ENCODE data around the gene OR9A4. TPM values are rescaled to one million over a fixed set of nuclear protein-coding genes. Genes with fewer than 3 reads are reported as not detected.

The OR9A4 gene
- total RNA-seq (under 1 TPM; 0.11 to 0.30 TPM), polyA plus RNA-seq (ENCODE audit: insufficient read length in 2 of 2) (not detected)
- long read RNA-seq, donor 1 = 0 reads
- long read RNA-seq, donor 2 = 0 reads
- long read RNA-seq, donor 3 = 0 reads
- long read RNA-seq, donor 4 = 0 reads

GRCh38 chr7:141916099-141916498 lies at the start of gene OR9A4:
Gene OR9A4, plus strand, starts transcription at chr7:141916399. Its CDS starts 2,477 bp downstream, at chr7:141918876.
- Histone ChIP-seq H3K27me3 (ENCODE audit: control insufficient read depth, insufficient read depth, low read length) (no peaks in the 10 kb centered on the region), H3K4me3 (ENCODE audit: low read depth, low read length) (no peak within 1 kb of the TSS), H3K36me3 (ENCODE audit: control insufficient read depth, insufficient read depth, low read length) (no peaks in the 10 kb centered on the region), H3K27ac (ENCODE audit: low read depth, low read length) (no peak within 1 kb of the TSS), H3K4me1 (ENCODE audit: control insufficient read depth, insufficient read depth, low read length) (no peaks in the 10 kb centered on the region), H3K9me3 (ENCODE audit: control insufficient read depth, insufficient read depth, low read length) (no peaks in the 10 kb centered on the region)
- no peak for DNase-seq (ENCODE audit: low read depth in 4 of 6, low spot score in 6 of 6)
- 87% methylated on average over 3 of the region's 3 CpGs for WGBS (ENCODE audit: insufficient coverage)

- no peak for DNase-seq (ENCODE audit: low read depth in 4 of 6, low spot score in 6 of 6)
- H3K4me3 ChIP-seq (ENCODE audit: low read depth, low read length) = no peak overlapping the region
- WGBS (ENCODE audit: insufficient coverage) = no CpG with 5 or more reads among the region's 2 CpGs
Observed at GRCh38 chr7:141866974-141867373, 49.2 kb upstream of the OR9A4 start.

GRCh38 chr7:141872931-141873330 lies 43.3 kb upstream of the OR9A4 start:
- Histone ChIP-seq H3K27ac (ENCODE audit: low read depth, low read length) (no peak overlapping the region), H3K36me3 (ENCODE audit: control insufficient read depth, insufficient read depth, low read length) (no peaks in the 10 kb centered on the region), H3K9me3 (ENCODE audit: control insufficient read depth, insufficient read depth, low read length) (no peaks in the 10 kb centered on the region), H3K27me3 (ENCODE audit: control insufficient read depth, insufficient read depth, low read length) (no peaks in the 10 kb centered on the region), H3K4me3 (ENCODE audit: low read depth, low read length) (no peak overlapping the region), H3K4me1 (ENCODE audit: control insufficient read depth, insufficient read depth, low read length) (no peaks in the 10 kb centered on the region)
- no peak for DNase-seq (ENCODE audit: low read depth in 4 of 6, low spot score in 6 of 6)
- 85% methylated on average over 3 of the region's 3 CpGs for WGBS (ENCODE audit: insufficient coverage)

More at GRCh38 chr7:141866974-141867373, 49.2 kb upstream of the OR9A4 start:
- H3K27me3 ChIP-seq (ENCODE audit: control insufficient read depth, insufficient read depth, low read length) = no peaks in the 10 kb centered on the region
- H3K9me3 ChIP-seq (ENCODE audit: control insufficient read depth, insufficient read depth, low read length) = no peaks in the 10 kb centered on the region
- H3K27ac ChIP-seq (ENCODE audit: low read depth, low read length) = no peak overlapping the region
- no peaks in the 10 kb centered on the region for H3K4me1 ChIP-seq (ENCODE audit: control insufficient read depth, insufficient read depth, low read length)
- no peaks in the 10 kb centered on the region for H3K36me3 ChIP-seq (ENCODE audit: control insufficient read depth, insufficient read depth, low read length)

GRCh38 chr7:141874787-141875186 lies 41.4 kb upstream of the OR9A4 start:
- H3K9me3 ChIP-seq (ENCODE audit: control insufficient read depth, insufficient read depth, low read length) = no peaks in the 10 kb centered on the region
- H3K27ac ChIP-seq (ENCODE audit: low read depth, low read length) = no peak overlapping the region
- H3K4me3 ChIP-seq (ENCODE audit: low read depth, low read length) = no peak overlapping the region
- no peak for DNase-seq (ENCODE audit: low read depth in 4 of 6, low spot score in 6 of 6)
- no peaks in the 10 kb centered on the region for H3K36me3 ChIP-seq (ENCODE audit: control insufficient read depth, insufficient read depth, low read length)
- H3K4me1 ChIP-seq (ENCODE audit: control insufficient read depth, insufficient read depth, low read length) = no peaks in the 10 kb centered on the region
- no peaks in the 10 kb centered on the region for H3K27me3 ChIP-seq (ENCODE audit: control insufficient read depth, insufficient read depth, low read length)
- 50% methylated on average over 2 of the region's 3 CpGs for WGBS (ENCODE audit: insufficient coverage)

GRCh38 chr7:141875453-141875852 lies 40.7 kb upstream of the OR9A4 start:
- no peak overlapping the region for H3K27ac ChIP-seq (ENCODE audit: low read depth, low read length)
- H3K27me3 ChIP-seq (ENCODE audit: control insufficient read depth, insufficient read depth, low read length) = no peaks in the 10 kb centered on the region
- WGBS (ENCODE audit: insufficient coverage) = no CpG with 5 or more reads among the region's 2 CpGs
- H3K9me3 ChIP-seq (ENCODE audit: control insufficient read depth, insufficient read depth, low read length) = no peaks in the 10 kb centered on the region
- H3K36me3 ChIP-seq (ENCODE audit: control insufficient read depth, insufficient read depth, low read length) = no peaks in the 10 kb centered on the region
- no peak for DNase-seq (ENCODE audit: low read depth in 4 of 6, low spot score in 6 of 6)
- no peaks in the 10 kb centered on the region for H3K4me1 ChIP-seq (ENCODE audit: control insufficient read depth, insufficient read depth, low read length)
- no peak overlapping the region for H3K4me3 ChIP-seq (ENCODE audit: low read depth, low read length)

GRCh38 chr7:141876371-141876770 lies 39.8 kb upstream of the OR9A4 start:
- no peak for DNase-seq (ENCODE audit: low read depth in 4 of 6, low spot score in 6 of 6)
- H3K9me3 ChIP-seq (ENCODE audit: control insufficient read depth, insufficient read depth, low read length) = no peaks in the 10 kb centered on the region
- H3K27ac ChIP-seq (ENCODE audit: low read depth, low read length) = no peak overlapping the region
- no peaks in the 10 kb centered on the region for H3K36me3 ChIP-seq (ENCODE audit: control insufficient read depth, insufficient read depth, low read length)
- WGBS (ENCODE audit: insufficient coverage) = 100% methylated on average over 1 of the region's 1 CpG
- no peak overlapping the region for H3K4me3 ChIP-seq (ENCODE audit: low read depth, low read length)
- no peaks in the 10 kb centered on the region for H3K27me3 ChIP-seq (ENCODE audit: control insufficient read depth, insufficient read depth, low read length)
- no peaks in the 10 kb centered on the region for H3K4me1 ChIP-seq (ENCODE audit: control insufficient read depth, insufficient read depth, low read length)

- Histone ChIP-seq H3K27me3 (ENCODE audit: control insufficient read depth, insufficient read depth, low read length) (no peaks in the 10 kb centered on the region), H3K4me3 (ENCODE audit: low read depth, low read length) (no peak overlapping the region), H3K27ac (ENCODE audit: low read depth, low read length) (no peak overlapping the region), H3K36me3 (ENCODE audit: control insufficient read depth, insufficient read depth, low read length) (no peaks in the 10 kb centered on the region), H3K9me3 (ENCODE audit: control insufficient read depth, insufficient read depth, low read length) (no peaks in the 10 kb centered on the region), H3K4me1 (ENCODE audit: control insufficient read depth, insufficient read depth, low read length) (no peaks in the 10 kb centered on the region)
- no CpG with 5 or more reads among the region's 3 CpGs for WGBS (ENCODE audit: insufficient coverage)
- DNase-seq (ENCODE audit: low read depth in 4 of 6, low spot score in 6 of 6) = no peak
Observed at GRCh38 chr7:141877365-141877764, 38.8 kb upstream of the OR9A4 start.

GRCh38 chr7:141880960-141881359 lies 35.2 kb upstream of the OR9A4 start:
- Histone ChIP-seq H3K27ac (ENCODE audit: low read depth, low read length) (no peak overlapping the region), H3K4me3 (ENCODE audit: low read depth, low read length) (no peak overlapping the region), H3K4me1 (ENCODE audit: control insufficient read depth, insufficient read depth, low read length) (no peaks in the 10 kb centered on the region), H3K27me3 (ENCODE audit: control insufficient read depth, insufficient read depth, low read length) (no peaks in the 10 kb centered on the region), H3K36me3 (ENCODE audit: control insufficient read depth, insufficient read depth, low read length) (no peaks in the 10 kb centered on the region), H3K9me3 (ENCODE audit: control insufficient read depth, insufficient read depth, low read length) (no peaks in the 10 kb centered on the region)
- 60% methylated on average over 3 of the region's 5 CpGs for WGBS (ENCODE audit: insufficient coverage)
- no peak for DNase-seq (ENCODE audit: low read depth in 4 of 6, low spot score in 6 of 6)

- DNase-seq (ENCODE audit: low read depth in 4 of 6, low spot score in 6 of 6) = no peak
- H3K27me3 ChIP-seq (ENCODE audit: control insufficient read depth, insufficient read depth, low read length) = no peaks in the 10 kb centered on the region
- no peaks in the 10 kb centered on the region for H3K36me3 ChIP-seq (ENCODE audit: control insufficient read depth, insufficient read depth, low read length)
- H3K4me1 ChIP-seq (ENCODE audit: control insufficient read depth, insufficient read depth, low read length) = no peaks in the 10 kb centered on the region
- H3K9me3 ChIP-seq (ENCODE audit: control insufficient read depth, insufficient read depth, low read length) = no peaks in the 10 kb centered on the region
- no peak overlapping the region for H3K4me3 ChIP-seq (ENCODE audit: low read depth, low read length)
- no CpG with 5 or more reads among the region's 5 CpGs for WGBS (ENCODE audit: insufficient coverage)
- no peak overlapping the region for H3K27ac ChIP-seq (ENCODE audit: low read depth, low read length)
Observed at GRCh38 chr7:141884539-141885225, 31.5 kb upstream of the OR9A4 start.

- no peaks in the 10 kb centered on the region for H3K9me3 ChIP-seq (ENCODE audit: control insufficient read depth, insufficient read depth, low read length)
- no peaks in the 10 kb centered on the region for H3K36me3 ChIP-seq (ENCODE audit: control insufficient read depth, insufficient read depth, low read length)
- H3K4me1 ChIP-seq (ENCODE audit: control insufficient read depth, insufficient read depth, low read length) = no peaks in the 10 kb centered on the region
- H3K27me3 ChIP-seq (ENCODE audit: control insufficient read depth, insufficient read depth, low read length) = no peaks in the 10 kb centered on the region
- no peak overlapping the region for H3K27ac ChIP-seq (ENCODE audit: low read depth, low read length)
- H3K4me3 ChIP-seq (ENCODE audit: low read depth, low read length) = no peak overlapping the region
- no CpG with 5 or more reads among the region's 1 CpG for WGBS (ENCODE audit: insufficient coverage)
- no peak for DNase-seq (ENCODE audit: low read depth in 4 of 6, low spot score in 6 of 6)
Observed at GRCh38 chr7:141889321-141889720, 26.9 kb upstream of the OR9A4 start.

Measured in spinal cord (tissue), 10 donors.